Epithelial cell of proximal tubule (primary cell): ENCODE measurements around the gene BTN1A1. TPM values are rescaled to one million over a fixed set of nuclear protein-coding genes. Genes with fewer than 3 reads are reported as not detected.
"Not testable (repeated sequence)": the region's sequence is repeated elsewhere in the genome, so short reads cannot be mapped to it uniquely, and the experiment has no call there.

Experiments
- DNase-seq: peaks from one replicate; pipeline ENCODE4 v3.0.0-alpha.2; 2011; ENCODE audit warnings: low read depth
- H3K4me3 ChIP-seq: 2 replicates; pipeline ENCODE4 v1.5.1; 2011; ENCODE audit warnings: low read depth, mild to moderate bottlenecking, low read length
- CTCF ChIP-seq: conservative IDR thresholded peaks from 2 replicates; pipeline ENCODE4 v1.5.1; 2012; ENCODE audit warnings: low read depth, mild to moderate bottlenecking, low read length
- total RNA-seq: library from RNA; depleted of rRNA; stranded (reverse); fragments of >200 nt; gene quantifications from 2 replicates; pipeline ENCODE4 v1.2.3, GENCODE V29; 2015

Gene BTN1A1
- total RNA-seq, 1 donor from 2014 or later: not detected

- peak overlapping the region; percentile 80 for H3K4me3 ChIP-seq
- no peak for DNase-seq
- TF ChIP-seq CTCF: no peak
Observed at GRCh38 chr6:26459023-26459810, 40.9 kb upstream of the BTN1A1 start.

- not testable (repeated sequence) for H3K4me3 ChIP-seq, DNase-seq
Observed at GRCh38 chr6:26461353-26461752, 38.8 kb upstream of the BTN1A1 start.

GRCh38 chr6:26464014-26464413 is 36.1 kb upstream of the BTN1A1 start:
- DNase-seq: no peak
- no peak for TF ChIP-seq CTCF
- H3K4me3 ChIP-seq: no peak overlapping the region

- no peak overlapping the region for H3K4me3 ChIP-seq
- TF ChIP-seq CTCF: no peak
- DNase-seq: no peak
Observed at GRCh38 chr6:26464416-26465131, 35.5 kb upstream of the BTN1A1 start.

GRCh38 chr6:26465776-26466175 is 34.3 kb upstream of the BTN1A1 start:
- no peak overlapping the region for H3K4me3 ChIP-seq
- no peak for DNase-seq
- TF ChIP-seq CTCF: no peak

GRCh38 chr6:26468829-26469228 is 31.3 kb upstream of the BTN1A1 start:
- no peak for DNase-seq
- no peak overlapping the region for H3K4me3 ChIP-seq
- no peak for TF ChIP-seq CTCF

- DNase-seq: no peak
- H3K4me3 ChIP-seq: no peak overlapping the region
- TF ChIP-seq CTCF: no peak
Observed at GRCh38 chr6:26470643-26471042, 29.5 kb upstream of the BTN1A1 start.
